Fibroblast of pulmonary artery (primary cell): ENCODE data around the gene LARP1.
"Not testable (repeated sequence)": the region's sequence is repeated elsewhere in the genome, so short reads cannot be mapped to it uniquely, and the experiment has no call there.

Experiments
- DNase-seq: peaks from one replicate; pipeline ENCODE4 v3.0.0-alpha.2; 2010; ENCODE audit warnings: low read depth
- H3K4me3 ChIP-seq: replicated peaks from 2 replicates; pipeline ENCODE4 v1.5.1; 2011; ENCODE audit warnings: low read depth, mild to moderate bottlenecking, control low read depth, low read length, moderate library complexity
- CTCF ChIP-seq: IDR thresholded peaks from 2 replicates; pipeline ENCODE4 v1.5.1; 2011; ENCODE audit warnings: mild to moderate bottlenecking, control low read depth, low read length, inconsistent platforms; ENCODE audit errors: missing control alignments

Gene LARP1

GRCh38 chr5:154723740-154724505 lies 31.3 kb upstream of the LARP1 start:
- peak; percentile 73 for DNase-seq
- no peak overlapping the region for H3K4me3 ChIP-seq
- TF ChIP-seq CTCF, result no peak

DNA sequence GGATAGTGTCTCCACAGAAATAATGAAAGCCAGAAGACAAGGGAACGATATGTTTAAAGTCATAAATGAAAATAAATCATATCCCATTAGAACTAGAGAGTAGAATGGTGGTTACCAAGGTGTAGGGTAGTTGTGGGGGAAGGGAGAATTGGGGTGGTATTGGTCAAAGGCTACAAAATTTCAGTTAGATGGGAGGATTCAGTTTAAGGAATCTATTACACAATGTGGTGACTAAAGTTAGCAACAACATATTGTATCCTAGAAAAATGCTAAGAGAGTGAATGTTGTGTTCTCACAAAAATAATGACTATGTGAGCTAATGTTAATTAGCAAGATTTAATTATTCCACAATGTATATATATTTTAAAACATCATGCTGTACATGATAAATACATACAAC lies 27.8 kb upstream of the LARP1 start:
- H3K4me3 ChIP-seq, result no peak overlapping the region
- DNase-seq, result no peak
- TF ChIP-seq CTCF, result no peak

DNA sequence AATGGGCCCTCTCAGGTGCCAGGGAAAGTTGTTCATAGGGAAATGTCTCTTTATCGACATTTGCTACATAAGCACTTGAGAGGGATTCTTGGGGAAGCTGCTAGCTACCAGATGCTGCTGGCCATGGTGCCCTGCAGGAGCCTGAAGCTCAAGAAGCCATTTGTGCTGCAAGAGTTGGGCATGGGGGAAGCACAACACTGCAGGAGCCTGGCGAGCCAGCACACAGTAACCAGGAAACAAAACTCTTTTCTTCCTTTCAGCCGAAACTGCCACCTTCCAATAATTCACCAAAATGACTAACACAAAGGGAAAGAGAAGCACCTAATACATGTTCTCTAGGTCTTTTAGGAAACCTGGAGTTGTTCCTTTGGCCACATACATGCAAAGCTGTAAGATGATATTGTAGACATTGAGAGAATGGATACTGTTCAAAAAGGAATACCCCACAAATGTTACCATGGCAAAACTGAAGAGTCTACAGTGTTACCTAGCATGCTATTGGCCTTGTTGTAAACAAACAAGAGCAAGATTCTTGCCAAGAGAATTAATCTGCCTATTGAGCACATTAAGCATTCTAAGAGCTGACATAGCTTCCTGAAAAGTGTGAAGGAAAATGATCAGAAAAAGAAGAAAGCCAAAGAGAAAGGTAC lies 26.1 kb upstream of the LARP1 start:
- H3K4me3 ChIP-seq, result no peak overlapping the region

GRCh38 chr5:154729613-154730012 lies 25.6 kb upstream of the LARP1 start:
- peak; percentile 16 for DNase-seq
- no peak overlapping the region for H3K4me3 ChIP-seq
- TF ChIP-seq CTCF, result no peak

More for the DNA sequence above, 26.1 kb upstream of the LARP1 start:
- DNase-seq, result no peak
- no peak for TF ChIP-seq CTCF

DNA sequence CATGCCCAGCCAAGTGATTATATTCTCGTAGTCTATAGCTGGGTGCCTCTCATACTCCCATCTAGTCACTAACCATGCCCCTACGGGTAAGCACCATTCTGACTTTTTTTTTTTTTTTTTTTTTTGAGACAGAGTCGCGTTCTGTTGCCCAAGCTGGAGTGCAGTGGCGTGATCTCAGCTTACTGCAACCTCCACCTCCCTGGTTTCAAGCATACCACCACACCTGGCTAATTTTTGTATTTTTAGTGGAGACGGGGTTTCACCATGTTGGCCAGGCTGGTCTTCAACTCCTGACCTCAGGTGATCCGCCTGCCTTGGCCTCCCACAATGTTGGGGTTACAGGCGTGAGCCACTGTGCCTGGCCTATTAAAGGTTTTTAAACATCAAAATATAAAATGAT lies 24.4 kb upstream of the LARP1 start:
- not testable (repeated sequence) for DNase-seq, H3K4me3 ChIP-seq

DNA sequence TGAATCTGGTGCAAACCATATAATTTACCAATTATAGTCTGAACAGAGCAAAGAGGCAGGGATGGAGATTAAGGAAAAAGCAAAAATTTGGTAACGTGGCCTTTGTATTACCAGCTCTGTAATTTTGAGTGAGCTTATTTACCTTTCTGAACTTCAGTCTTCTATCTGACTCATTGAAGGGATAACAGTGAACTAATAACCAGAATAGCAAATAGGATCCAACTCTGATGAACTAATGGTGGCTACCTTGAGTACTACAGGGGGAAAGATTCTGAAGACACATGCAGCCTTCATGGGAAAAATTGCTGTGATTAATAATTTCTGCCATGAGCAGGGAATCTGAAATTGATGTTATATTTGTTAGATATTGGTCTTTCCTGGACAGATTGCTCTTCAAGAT lies 23.0 kb upstream of the LARP1 start:
- no peak for DNase-seq

More for the DNA sequence above, 23.0 kb upstream of the LARP1 start:
- no peak for TF ChIP-seq CTCF
- no peak overlapping the region for H3K4me3 ChIP-seq
